ENCODE data around the gene EXOC6B. TPM values are rescaled to one million over a fixed set of nuclear protein-coding genes. Genes with fewer than 3 reads are reported as not detected.

Gene EXOC6B
- total and polyA plus RNA-seq, 9 of the 15 experiments (the other 6 are each of a cell fraction or from before 2014, with no cell fraction given) = 0.28 to 4.2 (median 2.0) TPM

- intact Hi-C loops (cut with micrococcal nuclease) (no loop called here), in situ Hi-C loops (cut with MboI) (no loop called here)
- Histone ChIP-seq H3K27me3 (ENCODE audit: control insufficient read depth in 2 of 2, insufficient read depth in 2 of 2, low read length in 2 of 2) (no peaks in the 10 kb centered on the region), H3K4me2 (ENCODE audit: insufficient read depth, low read length) (no peak overlapping the region), H3K27ac (ENCODE audit: extremely low read depth, low read depth, low read length) (no peak overlapping the region), H3K36me3 (ENCODE audit: control insufficient read depth, insufficient read depth, low read length) (no peaks in the 10 kb centered on the region), H3K9ac (ENCODE audit: insufficient read depth in 1 of 2, low read depth in 2 of 2, low read length in 2 of 2) (no peak overlapping the region), H3K4me1 (replicated peaks in 1 of 2; ENCODE audit: control insufficient read depth in 2 of 2, insufficient read depth in 2 of 2, low read length in 2 of 2) (peaks cover 0 to 6% of the 10 kb centered on the region in 2 experiments; a peak in 2 of 5 replicates), H4K20me1 (replicated peaks; ENCODE audit: control insufficient read depth, insufficient read depth, low read length) (no peaks in the 10 kb centered on the region), H2AFZ (ENCODE audit: low read depth, low read length) (no peak overlapping the region), H3K79me2 (ENCODE audit: control insufficient read depth, insufficient read depth, low read length) (no peaks in the 10 kb centered on the region), H3K9me1 (ENCODE audit: control insufficient read depth, insufficient read depth, low read length) (no peaks in the 10 kb centered on the region), H3K9me3 (replicated peaks; ENCODE audit: control insufficient read depth, insufficient read depth, low read depth, low read length) (no peaks in the 10 kb centered on the region), H3K4me3 (no peak overlapping the region)
- ChIA-PET POLR2A (interaction anchor here (0.7 kb wide), 1 partner anchor 114 kb away, joined by 5 read pairs; no protein-coding TSS in a partner anchor), CTCF (ENCODE audit: low intra/inter-chr PET ratio) (no interaction called here)
- ATAC-seq (no peak), FAIRE-seq (no peak), DNase-seq (ENCODE audit: extremely low read depth in 1 of 4, low spot score in 3 of 4) (no peak)
- 5% methylated on average over 4 of the region's 4 CpGs for WGBS (ENCODE audit: insufficient coverage, low coverage, missing lambda C conversion rate)
- BruUV-seq (replicated peaks) = no TSS peak
- TF ChIP-seq SPI1 (IDR thresholded peaks at IDR 0.05; ENCODE audit: borderline replicate concordance, low read depth, low read length) (no peak), TAL1 (IDR thresholded peaks at IDR 0.05) (no peak), ZKSCAN8 (CRISPR knock-in tag; IDR thresholded peaks at IDR 0.05) (no peak), TRIM28 (IDR thresholded peaks at IDR 0.05) (no peak), NCOA2 (IDR thresholded peaks at IDR 0.05; ENCODE audit: partially characterized antibody in 2 of 2) (no peak), CHD7 (IDR thresholded peaks at IDR 0.05; ENCODE audit: low read depth, low read length) (no peak), HLTF (IDR thresholded peaks at IDR 0.05) (no peak), CCAR2 (IDR thresholded peaks at IDR 0.05; ENCODE audit: low read depth, low read length) (no peak), MXD1 (CRISPR knock-in tag; IDR thresholded peaks at IDR 0.05; ENCODE audit: borderline replicate concordance, poor library complexity, severe bottlenecking) (no peak), POLR2B (IDR thresholded peaks at IDR 0.05; ENCODE audit: low read depth, partially characterized antibody) (no peak), PHTF2 (CRISPR knock-in tag; IDR thresholded peaks at IDR 0.05) (no peak)
Measured at GRCh38 chr2:72755647-72756423, 70.0 kb downstream of the EXOC6B start.

All from K562 (cell line).